Measurements from ENCODE around the gene PLP1. TPM values are rescaled to one million over a fixed set of nuclear protein-coding genes. Genes with fewer than 3 reads are reported as not detected.

The PLP1 gene
- total RNA-seq, 4 donors from 2014 or later: 5.4 to 15.7 (median 10.6) TPM

DNA sequence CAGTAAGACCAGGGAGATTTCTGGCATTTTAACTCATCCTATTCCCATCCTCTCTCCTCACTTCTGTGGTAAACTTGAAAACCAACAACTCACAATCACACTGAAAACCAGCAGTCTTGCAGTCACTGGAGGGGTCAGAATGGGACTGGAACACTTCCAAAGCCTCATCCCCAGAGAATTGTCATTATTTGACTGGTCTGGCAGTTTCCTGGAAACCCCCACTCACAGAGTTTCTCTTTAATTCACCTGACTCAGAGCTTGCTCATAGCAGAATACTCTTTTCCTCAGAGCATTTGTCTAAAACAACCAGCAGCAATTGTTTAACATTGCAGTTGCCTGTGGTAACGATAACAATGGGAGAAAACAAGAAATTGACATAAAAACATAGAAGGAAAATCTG, 62.8 kb downstream of the PLP1 start:
- no peak overlapping the region for H3K4me3 ChIP-seq (ENCODE audit: low read depth, poor library complexity, severe bottlenecking)
- no peak for DNase-seq (ENCODE audit: low spot score in 2 of 2)
- intact Hi-C loops (cut with DNase I; ENCODE audit: low total_unique reads): no loop called here
- TF ChIP-seq POLR2A (IDR thresholded peaks at IDR 0.05): no peak
- TF ChIP-seq, protein P1, sequence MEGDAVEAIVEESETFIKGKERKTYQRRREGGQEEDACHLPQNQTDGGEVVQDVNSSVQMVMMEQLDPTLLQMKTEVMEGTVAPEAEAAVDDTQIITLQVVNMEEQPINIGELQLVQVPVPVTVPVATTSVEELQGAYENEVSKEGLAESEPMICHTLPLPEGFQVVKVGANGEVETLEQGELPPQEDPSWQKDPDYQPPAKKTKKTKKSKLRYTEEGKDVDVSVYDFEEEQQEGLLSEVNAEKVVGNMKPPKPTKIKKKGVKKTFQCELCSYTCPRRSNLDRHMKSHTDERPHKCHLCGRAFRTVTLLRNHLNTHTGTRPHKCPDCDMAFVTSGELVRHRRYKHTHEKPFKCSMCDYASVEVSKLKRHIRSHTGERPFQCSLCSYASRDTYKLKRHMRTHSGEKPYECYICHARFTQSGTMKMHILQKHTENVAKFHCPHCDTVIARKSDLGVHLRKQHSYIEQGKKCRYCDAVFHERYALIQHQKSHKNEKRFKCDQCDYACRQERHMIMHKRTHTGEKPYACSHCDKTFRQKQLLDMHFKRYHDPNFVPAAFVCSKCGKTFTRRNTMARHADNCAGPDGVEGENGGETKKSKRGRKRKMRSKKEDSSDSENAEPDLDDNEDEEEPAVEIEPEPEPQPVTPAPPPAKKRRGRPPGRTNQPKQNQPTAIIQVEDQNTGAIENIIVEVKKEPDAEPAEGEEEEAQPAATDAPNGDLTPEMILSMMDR (IDR thresholded peaks at IDR 0.05): no peak
- WGBS, 2 donors: 46 to 88% methylated on average over 1 of the region's 1 CpG

Other genes with a start within 250 kb of the PLP1 start
- 10 to 100 TPM; 63.7 to 98.8 (median 80.4) TPM for gene TCEAL4, start 191.3 kb upstream of the PLP1 start, total RNA-seq
- 10 to 100 TPM; 18.4 to 21.5 (median 19.5) TPM for gene TCEAL3, start 168.9 kb upstream of the PLP1 start, total RNA-seq
- gene TCEAL1, start 147.9 kb upstream of the PLP1 start, total RNA-seq: 10 to 100 TPM; 27.3 to 44.2 (median 38.6) TPM
- gene MORF4L2, start 90.1 kb upstream of the PLP1 start, total RNA-seq: 100 to 1,000 TPM; 150 to 203 (median 193) TPM
- not detected for gene TMEM31, start 65.9 kb upstream of the PLP1 start, total RNA-seq
- gene RAB9B, start 55.4 kb downstream of the PLP1 start, total RNA-seq: under 1 TPM; 0.11 to 0.55 (median 0.32) TPM
- gene TMSB15B, start 185.8 kb downstream of the PLP1 start, total RNA-seq: 10 to 100 TPM in 1 of 4 donors, 1 to 10 TPM in 2, not detected in 1; 1.1 to 12.1 (median 2.9) TPM
- gene H2BW1, start 236.9 kb downstream of the PLP1 start, total RNA-seq: not detected